GM18907 (cell line): ENCODE results near the gene GRHL3.
"Not testable (repeated sequence)": the region's sequence is repeated elsewhere in the genome, so short reads cannot be mapped to it uniquely, and the experiment has no call there.

ENCODE experiments used
- ATAC-seq: cut with Tn5 transposase; IDR thresholded peaks from one replicate; pipeline ENCODE4 v1.9.1; 2021; ENCODE audit warnings: mild to moderate bottlenecking, moderate library complexity; ENCODE audit not compliant: unreplicated experiment

The GRHL3 gene

GRCh38 chr1:24319312-24319863, at the start of gene GRHL3:
GRHL3 (plus strand) TSS chr1:24319357; CDS start chr1:24319552, 195 bp downstream.
- ATAC-seq: no peak

DNA sequence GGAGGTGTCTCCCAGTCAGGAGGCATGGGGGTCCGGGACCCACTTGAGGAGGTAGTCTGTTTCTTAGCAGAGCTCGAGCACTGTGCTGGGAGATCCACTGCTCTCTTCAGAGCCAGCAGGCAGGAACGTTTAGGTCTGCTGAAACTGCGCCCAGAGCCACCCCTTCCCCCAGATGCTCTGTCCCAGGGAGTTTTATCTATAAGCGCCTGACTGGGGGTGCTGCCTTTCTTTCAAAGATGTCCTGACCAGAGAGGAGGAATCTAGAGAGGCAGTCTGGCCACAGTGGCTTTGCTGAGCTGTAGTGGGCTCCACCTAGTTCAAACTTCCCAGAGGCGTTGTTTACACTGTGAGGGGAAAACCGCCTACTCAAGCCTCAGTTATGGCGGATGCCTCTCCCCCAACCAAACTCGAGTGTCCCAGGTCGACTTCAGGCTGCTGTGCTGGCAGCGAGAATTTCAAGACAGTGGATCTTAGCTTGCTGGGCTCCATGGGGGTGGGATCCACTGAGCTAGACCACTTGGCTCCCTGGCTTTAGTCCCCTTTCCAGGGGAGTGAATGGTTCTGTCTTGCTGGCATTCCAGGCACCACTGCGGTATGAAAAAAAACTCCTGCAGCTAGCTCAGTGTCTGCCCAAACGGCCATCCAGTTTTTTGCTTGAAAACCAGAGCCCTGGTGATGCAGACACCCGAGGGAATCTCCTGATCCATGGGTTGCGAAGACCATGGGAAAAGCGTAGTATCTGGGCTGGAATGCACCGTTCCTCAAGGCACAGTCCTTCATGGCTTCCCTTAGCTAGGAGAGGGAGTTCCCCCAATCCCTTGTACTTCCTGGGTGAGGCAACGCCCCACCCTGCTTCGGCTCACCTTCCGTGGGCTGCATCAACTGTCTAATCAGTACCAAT, 44.7 kb upstream of the GRHL3 start:
- ATAC-seq: not testable (repeated sequence)

GRCh38 chr1:24275104-24275410, 44.1 kb upstream of the GRHL3 start:
- no peak for ATAC-seq

DNA sequence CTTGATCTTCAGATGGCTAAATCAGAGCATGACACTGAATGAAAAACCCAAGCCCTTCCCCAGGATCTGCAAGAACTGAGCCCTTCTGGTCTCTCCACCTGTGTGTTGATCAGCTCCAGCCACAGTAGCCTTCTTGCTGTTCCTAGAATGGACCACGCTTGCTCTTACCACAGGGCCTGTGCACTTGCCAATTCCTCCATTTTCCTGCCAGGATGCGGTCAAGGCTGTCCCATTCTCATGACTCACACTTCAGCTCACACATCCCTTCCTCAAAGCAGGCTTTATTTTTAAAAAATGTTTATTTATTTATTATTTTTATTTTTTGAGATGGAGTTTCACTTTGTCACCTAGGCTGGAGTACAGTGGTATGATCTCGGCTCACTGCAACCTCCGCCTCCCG, 43.6 kb upstream of the GRHL3 start:
- no peak for ATAC-seq

DNA sequence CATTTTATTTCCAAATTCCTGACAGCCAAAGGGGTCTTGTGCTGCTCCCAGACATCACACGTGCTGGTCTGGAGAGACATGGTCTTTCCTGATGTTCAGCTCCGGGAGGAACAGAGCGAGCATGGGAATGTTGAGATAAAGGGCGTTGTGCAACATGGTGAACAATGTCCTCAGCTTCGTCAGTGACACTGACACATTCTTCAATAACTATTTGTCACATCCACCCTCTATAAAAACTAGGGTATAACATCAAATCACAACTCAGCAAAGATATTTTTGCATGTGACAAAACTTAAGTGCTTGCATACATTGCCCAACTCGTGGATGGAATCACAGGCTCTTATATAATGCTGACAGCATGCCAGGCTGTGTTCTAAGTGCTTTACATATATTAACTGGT, 42.4 kb upstream of the GRHL3 start:
- no peak for ATAC-seq

- no peak for ATAC-seq
These were observed 41.6 kb upstream of the GRHL3 start for GRCh38 chr1:24277420-24278169.

DNA sequence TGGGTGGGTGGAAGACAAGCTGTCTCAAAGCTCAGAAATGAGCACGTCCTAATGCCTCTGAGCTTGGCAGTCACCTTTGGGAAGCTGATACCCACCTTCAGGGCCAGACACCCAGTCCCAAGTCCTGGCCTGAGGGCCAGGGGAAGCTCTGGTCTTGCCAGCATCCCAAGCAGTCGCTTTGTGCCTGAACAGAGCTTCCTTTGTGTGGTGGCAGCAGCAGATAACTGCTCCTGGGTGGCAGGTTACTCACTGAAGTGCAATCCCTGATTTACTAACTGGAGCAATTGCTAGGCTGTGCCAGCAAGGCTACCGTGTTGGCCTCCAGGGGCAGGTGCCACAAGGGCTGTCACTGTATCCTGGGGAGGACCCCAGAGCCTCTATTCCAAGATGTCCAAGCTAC, 40.4 kb upstream of the GRHL3 start:
- no peak for ATAC-seq

- ATAC-seq: no peak
These were observed 39.4 kb upstream of the GRHL3 start for GRCh38 chr1:24279590-24280232.

DNA sequence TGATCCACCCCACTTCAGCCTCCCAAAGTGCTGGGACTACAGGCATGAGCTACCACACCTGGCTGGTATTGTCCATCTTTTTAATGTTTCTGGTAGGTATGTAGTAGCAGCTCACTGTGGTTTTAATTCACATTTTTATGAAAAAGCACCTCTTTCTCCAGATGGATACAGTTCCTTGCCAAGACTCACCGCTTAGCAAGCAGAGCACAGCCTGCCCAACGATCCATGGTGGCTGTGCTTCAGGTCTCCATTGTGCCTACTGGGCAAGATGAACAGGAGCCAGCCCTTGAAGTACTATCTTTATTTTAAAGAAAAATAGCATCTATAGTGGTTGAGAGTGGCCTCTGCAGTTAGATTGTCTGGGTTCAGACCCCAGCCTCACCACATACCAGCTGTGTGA, 37.6 kb upstream of the GRHL3 start:
- ATAC-seq: no peak

GRCh38 chr1:24282491-24282890, 36.7 kb upstream of the GRHL3 start:
- ATAC-seq: no peak

DNA sequence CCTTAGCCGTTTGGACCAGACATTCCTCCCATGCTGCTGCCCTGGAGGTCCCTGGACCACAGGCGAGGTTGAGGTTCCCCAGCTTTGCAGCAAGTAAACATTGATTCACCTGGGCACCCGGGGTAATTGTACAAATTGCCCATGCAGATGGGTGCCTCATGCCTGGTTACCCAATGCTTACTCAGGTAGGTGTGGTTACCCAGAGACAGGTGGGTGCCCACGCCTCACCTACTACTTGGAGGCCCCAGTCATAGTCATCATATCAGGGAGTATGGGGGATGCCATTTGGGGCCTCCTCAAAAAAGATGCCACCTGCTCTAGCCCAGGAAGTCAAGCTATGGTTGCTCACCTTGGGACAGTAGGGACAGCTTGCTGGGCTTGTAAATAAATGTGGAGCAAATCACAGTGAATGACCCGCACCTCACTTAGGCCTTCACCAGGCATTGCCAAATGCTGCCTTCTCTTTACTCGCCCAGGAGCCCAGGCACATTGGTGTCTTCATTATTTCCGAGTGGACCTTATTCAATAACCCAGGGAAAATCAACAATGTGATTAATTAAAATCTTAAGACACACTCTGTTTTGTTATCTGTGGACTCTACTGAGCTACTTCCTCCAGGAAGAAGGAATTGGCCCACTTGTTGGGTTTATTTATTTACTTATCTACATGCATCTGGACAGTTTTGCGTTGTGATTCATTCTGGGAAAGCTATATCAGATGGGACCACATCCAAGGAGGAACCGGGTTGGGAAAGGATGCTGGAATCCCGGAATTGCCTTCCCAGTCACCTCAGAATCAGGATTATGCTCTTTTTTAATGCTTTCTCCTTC, 35.6 kb upstream of the GRHL3 start:
- no peak for ATAC-seq

DNA sequence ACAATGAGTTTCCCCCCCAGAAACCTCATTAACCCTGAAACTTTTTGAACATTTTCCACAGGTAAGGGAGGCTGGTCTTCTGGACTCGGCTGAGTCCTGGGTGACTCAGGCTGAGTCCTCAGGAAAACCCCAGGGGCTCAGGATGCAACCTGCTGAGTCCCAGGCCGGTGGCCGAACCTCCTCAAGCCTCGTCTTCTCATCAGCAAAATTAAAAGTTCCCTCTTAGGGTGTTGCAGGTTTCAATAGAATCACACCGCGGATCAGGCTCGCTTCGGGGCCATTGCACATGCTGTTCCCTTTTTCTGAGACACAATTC, 35.0 kb upstream of the GRHL3 start:
- ATAC-seq: no peak

GRCh38 chr1:24285231-24285630, 33.9 kb upstream of the GRHL3 start:
- ATAC-seq: no peak

- no peak for ATAC-seq
These were observed 32.7 kb upstream of the GRHL3 start for GRCh38 chr1:24286246-24287010.

GRCh38 chr1:24287779-24288178, 31.4 kb upstream of the GRHL3 start:
- not testable (repeated sequence) for ATAC-seq

DNA sequence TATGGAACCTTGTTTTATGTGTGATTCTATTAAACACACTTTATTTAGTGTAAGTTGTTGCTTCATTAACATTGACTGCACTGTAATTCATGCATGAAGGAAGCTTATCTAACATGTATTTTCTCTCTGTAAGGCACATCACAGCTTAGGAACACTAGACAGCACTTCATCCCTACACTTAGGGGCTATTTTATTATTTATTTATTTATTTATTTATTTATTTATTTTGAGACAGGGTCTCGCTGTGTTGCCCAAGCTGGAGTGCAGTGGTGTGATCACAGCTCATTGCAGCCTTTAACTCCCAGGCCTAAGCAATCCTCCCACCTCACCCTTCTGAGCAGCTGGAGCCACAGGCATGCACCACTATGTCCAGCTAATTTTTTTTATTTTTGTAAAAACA, 30.7 kb upstream of the GRHL3 start:
- ATAC-seq: no peak

GRCh38 chr1:24289937-24290595, 29.1 kb upstream of the GRHL3 start:
- no peak for ATAC-seq

DNA sequence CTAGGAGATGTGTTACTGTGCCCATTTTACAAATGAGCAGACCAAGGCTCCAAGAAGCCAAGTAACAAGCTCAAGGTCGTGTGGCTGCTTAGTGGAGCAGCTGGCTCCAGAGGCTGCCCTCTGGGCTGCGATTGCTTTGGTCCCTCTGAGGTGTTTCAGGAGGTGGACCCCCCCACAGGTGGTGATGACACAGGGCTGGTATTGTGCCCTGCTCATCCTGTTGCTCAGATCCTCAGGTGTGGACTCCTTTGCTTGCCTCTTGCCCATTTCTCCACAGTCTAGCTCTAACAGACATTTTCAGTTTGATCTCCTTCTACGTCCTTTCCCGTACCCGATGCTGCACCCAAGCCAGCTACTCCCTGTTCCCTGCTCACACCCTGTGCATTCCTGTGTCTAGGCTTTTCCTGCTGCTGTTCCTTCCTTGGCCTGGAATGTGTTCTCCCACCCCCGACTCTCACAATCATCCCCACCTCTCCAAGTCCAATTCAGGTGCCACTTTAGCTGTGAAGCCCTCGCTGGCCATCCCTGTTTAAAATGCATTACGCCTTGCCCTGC, 28.1 kb upstream of the GRHL3 start:
- no peak for ATAC-seq

DNA sequence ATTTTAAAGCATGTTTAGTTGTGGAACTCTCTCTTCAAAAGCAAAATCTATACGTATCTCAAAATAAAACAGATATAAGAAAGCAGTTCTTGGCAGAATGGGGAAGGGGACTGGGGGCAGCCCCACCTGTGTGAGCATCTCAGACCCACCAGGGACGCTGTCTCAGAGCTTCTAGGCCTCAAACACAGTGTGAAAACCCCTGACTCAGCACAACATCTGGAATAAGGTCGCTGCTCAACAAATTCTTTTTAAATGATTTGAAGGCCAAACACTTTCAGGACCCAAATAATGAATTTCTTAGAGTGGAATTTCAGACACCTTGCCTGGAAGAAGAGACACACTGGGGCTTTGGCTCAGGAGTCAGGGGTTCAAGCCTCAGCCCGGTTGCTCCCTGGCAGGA, 27.1 kb upstream of the GRHL3 start:
- no peak for ATAC-seq
